Measurements from ENCODE around the gene CDC16. TPM values are rescaled to one million over a fixed set of nuclear protein-coding genes. Genes with fewer than 3 reads are reported as not detected.

The CDC16 gene
- total RNA-seq, 2 donors from 2014 or later, result 47.8 to 69.3 TPM

DNA sequence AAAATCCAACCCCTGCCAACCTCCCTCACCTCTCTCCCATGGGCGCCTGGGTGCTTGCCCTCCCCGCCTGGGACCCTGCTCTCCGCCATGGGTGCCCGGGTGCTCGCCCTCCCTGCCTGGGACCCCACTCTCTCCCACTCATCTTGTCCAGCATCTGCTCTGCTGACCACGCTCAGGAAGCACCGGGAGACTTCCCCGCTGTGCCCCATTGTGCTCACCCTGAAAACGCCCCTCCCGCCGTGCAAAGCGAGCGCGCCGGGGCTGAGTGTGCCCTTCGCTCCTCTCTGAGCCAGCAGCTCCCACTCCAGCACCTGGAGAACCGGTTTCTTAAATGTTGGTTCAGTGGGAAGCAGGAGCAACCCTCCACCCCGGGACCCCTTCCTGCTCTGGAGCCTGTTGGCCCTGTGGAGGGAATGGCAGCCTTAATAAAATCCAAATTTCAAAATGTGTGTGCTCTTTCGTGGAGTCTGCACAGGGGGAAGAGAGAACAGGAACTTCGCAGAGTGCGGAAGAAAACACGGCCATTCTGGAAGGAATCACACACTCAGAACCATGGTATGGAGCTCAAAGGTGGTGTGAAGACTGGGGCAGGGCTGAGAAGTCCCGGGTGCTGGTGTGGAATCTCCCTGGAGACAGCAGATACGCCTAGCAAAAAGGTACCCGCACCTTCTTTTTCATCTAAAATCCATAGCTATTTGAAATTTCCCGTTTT lies 23.1 kb upstream of the CDC16 start:
- DNase-seq, result no peak
- Mint-ChIP-seq H3K36me3 (ENCODE audit: low read depth) (peaks cover 3% of the 10 kb centered on the region), H3K4me3 (peak overlapping the region; percentile 55), H3K27ac (peak overlapping the region; percentile 32), H3K27me3 (peaks cover 15% of the 10 kb centered on the region), H3K4me1 (peaks cover 7% of the 10 kb centered on the region)
- H3K9me3 ChIP-seq (ENCODE audit: control insufficient read depth, low read length, poor library complexity, severe bottlenecking), result no peaks in the 10 kb centered on the region
- no peak for ATAC-seq

DNA sequence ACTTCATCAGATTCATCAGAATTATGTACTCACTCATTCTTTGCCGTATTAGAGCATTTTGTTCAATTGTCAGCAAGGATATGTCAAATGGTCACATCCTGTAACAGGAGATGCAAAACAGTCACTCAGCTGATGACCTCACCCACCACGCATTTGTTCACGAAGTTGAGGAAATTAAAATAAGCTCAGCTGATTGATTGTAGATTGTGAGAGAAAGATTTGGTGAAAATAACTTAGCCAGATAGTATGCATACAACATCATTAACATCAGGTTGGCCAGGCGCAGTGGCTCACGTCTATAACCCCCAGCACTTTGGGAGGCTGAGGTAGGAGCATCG lies 22.6 kb upstream of the CDC16 start:
- no peaks in the 10 kb centered on the region for H3K9me3 ChIP-seq (ENCODE audit: control insufficient read depth, low read length, poor library complexity, severe bottlenecking)
- no peak for DNase-seq
- no peak for ATAC-seq
- H3K4me1 Mint-ChIP-seq, result peaks cover 7% of the 10 kb centered on the region
- H3K4me3 Mint-ChIP-seq, result peak overlapping the region; percentile 3
- peaks cover 15% of the 10 kb centered on the region for H3K27me3 Mint-ChIP-seq
- peaks cover 3% of the 10 kb centered on the region for H3K36me3 Mint-ChIP-seq (ENCODE audit: low read depth)
- H3K27ac Mint-ChIP-seq, result peak overlapping the region; percentile 32

DNA sequence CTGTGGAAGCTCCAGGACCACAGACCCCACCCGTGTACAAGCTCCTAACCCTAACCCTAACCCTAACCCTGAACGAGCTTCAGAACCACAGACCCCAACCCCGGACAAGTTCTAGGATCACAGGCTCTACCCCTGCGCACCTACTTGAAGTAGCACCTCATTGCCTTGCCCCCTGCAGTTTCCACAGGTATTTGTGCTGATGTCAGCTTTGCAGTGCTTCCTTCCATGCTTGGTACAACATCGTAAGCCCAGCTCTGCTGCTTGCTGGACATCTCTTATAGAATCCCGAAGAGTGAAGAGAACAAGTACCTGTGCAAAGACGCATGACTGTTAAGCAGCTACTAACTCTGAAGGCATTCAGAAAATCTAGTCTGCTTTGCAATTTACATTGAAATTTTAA lies 20.7 kb upstream of the CDC16 start:
- no peak overlapping the region for H3K4me3 Mint-ChIP-seq
- no peak overlapping the region for H3K27ac Mint-ChIP-seq
- H3K27me3 Mint-ChIP-seq, result peaks cover 15% of the 10 kb centered on the region
- H3K36me3 Mint-ChIP-seq (ENCODE audit: low read depth), result peaks cover 3% of the 10 kb centered on the region
- H3K4me1 Mint-ChIP-seq, result peaks cover 7% of the 10 kb centered on the region
- DNase-seq (no peak), ATAC-seq (no peak)
- H3K9me3 ChIP-seq (ENCODE audit: control insufficient read depth, low read length, poor library complexity, severe bottlenecking), result no peaks in the 10 kb centered on the region

DNA sequence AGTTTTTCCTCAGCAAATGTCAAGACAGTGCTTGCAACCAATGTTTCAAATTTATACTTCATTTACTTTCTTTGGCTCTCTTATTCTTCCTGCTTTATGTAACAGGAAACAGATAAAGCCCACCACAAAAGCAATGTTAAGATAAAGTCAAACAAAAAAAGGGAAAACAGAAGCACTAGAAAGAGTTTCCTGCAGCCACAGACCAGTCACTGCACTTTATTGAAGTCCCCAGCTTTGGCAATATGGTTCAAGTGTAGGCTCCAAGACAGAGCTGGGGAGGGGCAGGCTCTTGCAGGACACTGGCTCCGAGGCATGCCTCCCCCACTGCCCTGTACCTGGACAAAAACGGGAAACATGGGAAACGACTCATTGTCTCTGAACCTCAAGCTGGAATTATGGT lies 15.3 kb upstream of the CDC16 start:
- DNase-seq (no peak), ATAC-seq (no peak)

DNA sequence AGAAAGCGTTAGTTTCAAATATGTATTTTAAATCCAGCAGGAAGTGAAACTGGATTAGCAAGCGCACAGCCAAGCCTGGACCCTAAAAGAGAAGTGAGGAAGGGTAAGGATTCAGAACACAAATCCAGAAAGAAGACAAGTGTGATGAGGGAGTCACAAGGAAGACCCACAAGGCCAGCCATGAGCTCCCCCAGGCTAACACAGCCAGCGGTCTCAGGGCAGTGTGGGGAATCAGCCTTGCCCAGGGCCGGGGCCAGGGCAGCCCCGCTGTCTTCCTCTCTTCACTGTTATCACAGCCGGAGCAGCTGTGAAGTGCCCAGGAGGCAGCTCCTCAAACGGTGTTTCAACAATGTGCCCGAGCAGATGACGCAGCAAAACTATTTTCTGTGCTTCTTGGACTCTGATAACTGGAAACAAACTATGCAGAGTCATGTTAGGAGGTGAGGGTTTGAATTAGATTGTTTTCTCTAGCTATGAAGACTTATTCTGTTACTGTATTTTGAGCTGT lies 12.2 kb upstream of the CDC16 start:
- Mint-ChIP-seq H3K27me3 (no peaks in the 10 kb centered on the region), H3K27ac (peak overlapping the region; percentile 24), H3K36me3 (ENCODE audit: low read depth) (peaks cover 2% of the 10 kb centered on the region), H3K4me1 (peaks cover 40% of the 10 kb centered on the region), H3K4me3 (no peak overlapping the region)
- no peaks in the 10 kb centered on the region for H3K9me3 ChIP-seq (ENCODE audit: control insufficient read depth, low read length, poor library complexity, severe bottlenecking)
- DNase-seq (no peak), ATAC-seq (no peak)

More for the DNA sequence above, 15.3 kb upstream of the CDC16 start:
- H3K9me3 ChIP-seq (ENCODE audit: control insufficient read depth, low read length, poor library complexity, severe bottlenecking), result no peaks in the 10 kb centered on the region
- Mint-ChIP-seq H3K4me3 (no peak overlapping the region), H3K4me1 (peaks cover 20% of the 10 kb centered on the region), H3K27me3 (no peaks in the 10 kb centered on the region), H3K36me3 (ENCODE audit: low read depth) (no peaks in the 10 kb centered on the region), H3K27ac (peak overlapping the region; percentile 24)

DNA sequence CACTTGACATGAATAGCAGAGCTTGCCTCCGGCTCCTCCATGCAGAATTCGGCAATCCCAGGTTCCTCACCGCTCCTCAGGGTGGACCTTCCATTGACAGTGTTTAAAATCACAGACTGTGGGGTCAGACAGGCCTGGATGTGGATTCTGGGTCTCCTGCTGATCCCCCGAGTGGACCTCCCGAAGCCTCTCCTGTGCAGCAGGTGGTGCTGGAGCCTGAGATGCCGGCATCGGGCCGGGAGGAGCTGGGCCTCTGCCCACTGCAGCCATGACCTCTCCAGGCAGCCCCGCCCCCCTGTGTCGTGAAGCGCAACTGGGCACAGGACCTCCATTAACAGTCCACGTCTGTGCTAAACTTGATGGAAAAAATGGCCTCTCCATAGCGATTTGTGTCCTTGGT lies 10.5 kb upstream of the CDC16 start:
- Mint-ChIP-seq H3K27ac (peak overlapping the region; percentile 93), H3K4me3 (no peak overlapping the region), H3K27me3 (no peaks in the 10 kb centered on the region), H3K4me1 (peaks cover 41% of the 10 kb centered on the region), H3K36me3 (ENCODE audit: low read depth) (peaks cover 2% of the 10 kb centered on the region)
- ATAC-seq (no peak), DNase-seq (no peak)
- no peaks in the 10 kb centered on the region for H3K9me3 ChIP-seq (ENCODE audit: control insufficient read depth, low read length, poor library complexity, severe bottlenecking)

DNA sequence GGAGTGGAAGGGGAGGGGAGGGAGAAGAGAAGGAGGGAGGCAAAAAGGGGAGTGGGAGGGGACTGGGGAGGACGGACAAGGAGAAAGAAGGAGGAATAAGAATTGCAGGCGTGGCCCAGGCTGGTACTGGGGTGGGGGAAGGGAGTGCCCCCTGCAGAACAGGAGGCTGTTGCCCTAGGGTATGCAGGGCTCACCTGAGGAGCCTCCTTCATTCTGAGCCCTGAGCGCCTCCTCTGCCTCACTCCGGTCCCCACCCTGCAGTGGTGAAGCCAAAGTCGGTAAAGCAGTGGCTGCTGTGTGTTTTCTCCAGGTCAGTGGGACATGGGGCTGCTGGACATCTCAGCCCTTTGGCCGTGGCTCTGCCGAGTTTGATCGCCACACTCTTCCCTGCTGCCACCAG lies 9.1 kb upstream of the CDC16 start:
- H3K36me3 Mint-ChIP-seq (ENCODE audit: low read depth), result peaks cover 2% of the 10 kb centered on the region
- no peaks in the 10 kb centered on the region for H3K9me3 ChIP-seq (ENCODE audit: control insufficient read depth, low read length, poor library complexity, severe bottlenecking)
- peaks cover 34% of the 10 kb centered on the region for H3K4me1 Mint-ChIP-seq
- peaks cover 8% of the 10 kb centered on the region for H3K27me3 Mint-ChIP-seq
- H3K4me3 Mint-ChIP-seq, result no peak overlapping the region
- no peak for ATAC-seq
- H3K27ac Mint-ChIP-seq, result peak overlapping the region; percentile 93
- no peak for DNase-seq

DNA sequence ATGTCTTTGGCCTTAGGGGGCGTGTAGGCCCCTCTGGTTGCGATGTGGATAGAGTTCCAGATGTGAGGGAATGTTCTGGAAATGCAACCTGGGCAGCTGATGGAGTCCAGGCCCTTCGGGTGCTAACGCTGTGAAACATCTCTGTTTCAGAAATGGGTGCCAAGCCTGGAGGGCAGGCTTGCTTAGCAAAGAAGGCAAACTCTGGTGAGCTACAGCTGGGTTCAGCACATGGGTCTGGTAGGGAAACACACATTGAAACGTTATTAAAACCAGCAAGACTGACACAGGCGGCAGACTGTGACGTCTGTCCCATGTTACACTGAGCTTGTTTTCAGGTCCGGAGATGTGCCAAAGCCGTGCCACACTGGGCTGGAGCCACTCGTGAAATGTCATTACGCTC lies 8.6 kb upstream of the CDC16 start:
- Mint-ChIP-seq H3K4me1 (peaks cover 34% of the 10 kb centered on the region), H3K27ac (peak overlapping the region; percentile 93), H3K4me3 (peak overlapping the region; percentile 31), H3K27me3 (peaks cover 8% of the 10 kb centered on the region), H3K36me3 (ENCODE audit: low read depth) (peaks cover 2% of the 10 kb centered on the region)
- H3K9me3 ChIP-seq (ENCODE audit: control insufficient read depth, low read length, poor library complexity, severe bottlenecking), result no peaks in the 10 kb centered on the region
- no peak for DNase-seq
- ATAC-seq, result peak; percentile 18

DNA sequence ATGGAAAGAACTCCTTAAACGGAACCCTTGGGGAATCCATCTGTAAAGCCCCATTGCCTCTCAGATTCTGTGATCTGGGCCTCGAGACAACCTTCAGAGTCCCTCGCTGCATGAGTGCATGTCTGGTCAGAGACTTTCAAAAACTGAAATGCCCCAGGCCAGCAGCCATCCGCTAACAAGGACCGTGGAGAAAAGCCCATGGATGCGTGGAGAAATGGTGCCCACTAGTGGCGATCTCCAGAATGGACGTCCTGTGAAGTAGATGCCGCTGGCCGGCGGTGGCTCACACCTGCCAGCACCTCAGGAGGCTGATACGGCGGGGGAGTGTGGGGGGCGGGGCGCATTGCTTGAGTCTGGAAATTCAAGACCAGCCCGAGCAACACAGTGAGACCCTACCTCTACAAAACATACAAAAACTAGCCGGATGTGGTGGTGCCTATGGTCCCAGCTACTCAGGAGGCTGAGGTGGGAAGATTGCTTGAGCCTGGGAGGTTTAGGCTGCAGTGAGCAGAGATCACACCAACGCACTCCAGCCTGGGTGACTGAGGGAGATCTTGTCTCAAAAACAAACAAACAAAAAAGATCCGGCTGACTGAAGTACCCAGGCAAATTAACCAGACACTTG lies 7.9 kb upstream of the CDC16 start:
- peak overlapping the region; percentile 93 for H3K27ac Mint-ChIP-seq
- peaks cover 30% of the 10 kb centered on the region for H3K4me1 Mint-ChIP-seq
- DNase-seq (peak; percentile 64 to 83 (median 73)), ATAC-seq (peak; percentile 94)
- peaks cover 8% of the 10 kb centered on the region for H3K27me3 Mint-ChIP-seq
- peaks cover 2% of the 10 kb centered on the region for H3K36me3 Mint-ChIP-seq (ENCODE audit: low read depth)
- peak overlapping the region; percentile 31 for H3K4me3 Mint-ChIP-seq
- H3K9me3 ChIP-seq (ENCODE audit: control insufficient read depth, low read length, poor library complexity, severe bottlenecking), result no peaks in the 10 kb centered on the region

DNA sequence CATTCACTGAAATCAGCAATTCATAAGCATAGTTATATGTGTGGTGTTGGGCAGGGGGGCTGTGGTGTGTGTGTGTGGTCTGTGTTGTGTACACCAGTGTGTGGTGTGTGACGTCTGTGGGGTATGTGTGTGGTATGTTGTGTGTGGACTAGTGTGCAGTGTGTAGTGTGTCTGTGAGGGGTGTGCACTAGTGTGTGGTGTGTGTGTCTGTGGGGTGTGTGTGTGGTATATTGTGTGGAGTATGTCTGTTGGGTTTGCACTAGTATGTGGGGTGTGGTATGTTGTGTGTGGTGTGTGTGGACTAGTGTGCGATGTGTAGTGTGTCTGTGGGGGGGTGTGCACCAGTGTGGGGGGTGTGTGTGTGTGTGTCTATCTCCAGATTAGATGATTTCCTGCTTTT lies 7.2 kb upstream of the CDC16 start:
- Mint-ChIP-seq H3K36me3 (ENCODE audit: low read depth) (peaks cover 2% of the 10 kb centered on the region), H3K4me3 (peak overlapping the region; percentile 62), H3K27me3 (peaks cover 8% of the 10 kb centered on the region), H3K4me1 (peaks cover 27% of the 10 kb centered on the region), H3K27ac (no peak overlapping the region)
- no peaks in the 10 kb centered on the region for H3K9me3 ChIP-seq (ENCODE audit: control insufficient read depth, low read length, poor library complexity, severe bottlenecking)
- no peak for ATAC-seq
- DNase-seq, result no peak

DNA sequence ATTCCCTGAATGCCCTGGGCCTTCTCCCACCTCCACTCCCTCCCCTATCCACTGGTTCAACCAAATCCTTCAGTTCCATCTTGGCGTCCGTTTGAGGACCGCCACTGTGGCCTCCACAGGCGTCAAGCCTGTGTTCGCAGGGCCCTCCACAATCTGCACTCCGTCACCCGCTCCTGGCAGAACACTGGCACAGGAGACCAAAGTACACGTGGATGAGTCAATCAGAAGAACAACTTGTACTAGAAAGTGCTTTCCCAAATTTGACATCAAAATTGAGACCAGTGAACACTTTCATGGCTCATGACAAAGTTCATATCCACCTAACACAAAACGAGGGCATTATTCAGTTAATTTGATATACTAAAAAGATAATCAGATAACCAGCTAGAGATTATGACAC lies 6.5 kb upstream of the CDC16 start:
- peaks cover 27% of the 10 kb centered on the region for H3K4me1 Mint-ChIP-seq
- H3K4me3 Mint-ChIP-seq, result no peak overlapping the region
- DNase-seq, result no peak
- no peak overlapping the region for H3K27ac Mint-ChIP-seq
- peaks cover 2% of the 10 kb centered on the region for H3K36me3 Mint-ChIP-seq (ENCODE audit: low read depth)
- H3K27me3 Mint-ChIP-seq, result peaks cover 8% of the 10 kb centered on the region
- H3K9me3 ChIP-seq (ENCODE audit: control insufficient read depth, low read length, poor library complexity, severe bottlenecking), result no peaks in the 10 kb centered on the region
- ATAC-seq, result no peak

DNA sequence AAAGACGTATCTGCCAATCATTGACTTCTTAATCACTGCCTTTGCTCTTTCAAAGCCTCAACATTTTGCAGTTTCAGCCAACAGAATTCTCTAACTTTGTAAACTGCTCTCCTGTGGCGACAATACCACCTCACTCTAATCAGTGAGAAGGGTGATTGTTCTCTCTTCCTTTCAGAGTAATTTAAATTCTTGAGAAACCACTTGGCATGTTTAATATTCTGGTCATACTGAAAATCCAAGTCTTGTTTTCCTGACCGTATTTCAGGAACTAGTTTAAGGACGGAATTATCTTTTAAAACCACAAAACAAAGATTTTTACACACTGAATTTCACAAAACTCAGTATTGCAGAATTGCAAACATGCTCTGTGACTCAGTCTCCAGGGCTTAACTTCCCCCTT lies 5.2 kb upstream of the CDC16 start:
- Mint-ChIP-seq H3K27ac (no peak overlapping the region), H3K27me3 (peaks cover 8% of the 10 kb centered on the region), H3K4me1 (peaks cover 29% of the 10 kb centered on the region), H3K36me3 (ENCODE audit: low read depth) (peaks cover 2% of the 10 kb centered on the region), H3K4me3 (no peak overlapping the region)
- ATAC-seq (no peak), DNase-seq (no peak)
- H3K9me3 ChIP-seq (ENCODE audit: control insufficient read depth, low read length, poor library complexity, severe bottlenecking), result no peaks in the 10 kb centered on the region

DNA sequence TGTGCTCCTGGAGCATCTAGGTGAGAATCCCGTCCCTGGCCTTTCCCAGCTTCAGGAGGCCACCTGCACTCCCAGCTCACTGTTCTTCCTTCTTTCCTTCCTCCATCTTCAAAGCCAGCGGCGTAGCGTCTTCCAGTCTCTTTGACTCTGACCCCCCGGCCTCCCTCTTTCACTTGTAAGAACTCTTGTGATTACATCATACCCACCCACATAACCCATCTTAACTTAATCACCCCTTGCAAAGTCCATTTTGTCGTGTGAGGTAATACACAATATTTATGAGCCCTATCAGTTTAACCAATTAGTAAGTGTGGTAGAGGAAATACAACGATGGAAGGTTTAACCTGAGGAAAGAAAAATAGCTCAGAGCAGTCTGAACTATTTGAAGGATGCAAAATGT lies 4.6 kb upstream of the CDC16 start:
- peaks cover 23% of the 10 kb centered on the region for H3K4me1 Mint-ChIP-seq
- ATAC-seq (no peak), DNase-seq (no peak)
- H3K27ac Mint-ChIP-seq, result no peak overlapping the region
- H3K9me3 ChIP-seq (ENCODE audit: control insufficient read depth, low read length, poor library complexity, severe bottlenecking), result no peaks in the 10 kb centered on the region
- H3K4me3 Mint-ChIP-seq, result no peak overlapping the region
- peaks cover 8% of the 10 kb centered on the region for H3K27me3 Mint-ChIP-seq
- H3K36me3 Mint-ChIP-seq (ENCODE audit: low read depth), result peaks cover 2% of the 10 kb centered on the region

DNA sequence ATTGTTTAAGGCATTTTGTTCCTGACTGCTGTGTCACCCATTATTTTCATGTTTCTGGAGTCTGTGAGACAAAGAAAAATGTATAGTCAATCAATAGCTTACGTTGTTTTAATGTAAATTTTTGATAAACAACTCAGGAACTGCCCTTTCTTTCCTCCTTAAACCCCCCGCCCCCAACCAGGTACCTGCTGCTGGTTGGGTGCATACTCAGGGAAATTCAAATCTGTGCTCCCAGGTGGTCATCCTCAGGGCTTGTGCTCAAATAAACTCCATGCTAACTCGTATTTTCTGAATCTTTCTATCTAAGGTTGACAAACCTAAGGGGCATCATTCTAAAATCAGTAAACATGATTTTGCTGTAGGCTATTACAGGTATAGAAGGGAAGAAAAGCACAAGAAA lies 4.1 kb upstream of the CDC16 start:
- H3K27ac Mint-ChIP-seq, result no peak overlapping the region
- no peak for ATAC-seq
- H3K9me3 ChIP-seq (ENCODE audit: control insufficient read depth, low read length, poor library complexity, severe bottlenecking), result no peaks in the 10 kb centered on the region
- no peak for DNase-seq
- H3K27me3 Mint-ChIP-seq, result peaks cover 8% of the 10 kb centered on the region
- no peak overlapping the region for H3K4me3 Mint-ChIP-seq
- H3K4me1 Mint-ChIP-seq, result peaks cover 27% of the 10 kb centered on the region
- peaks cover 2% of the 10 kb centered on the region for H3K36me3 Mint-ChIP-seq (ENCODE audit: low read depth)

Measured in T-helper 17 cell (primary cell).